Renal cortex interstitium (tissue), 11 donors: ENCODE data around the gene ADGRF3. TPM values are rescaled to one million over a fixed set of nuclear protein-coding genes. Genes with fewer than 3 reads are reported as not detected.
"Not testable (repeated sequence)": the region's sequence is repeated elsewhere in the genome, so short reads cannot be mapped to it uniquely, and the experiment has no call there.

ENCODE experiments used
- DNase-seq, 11 donors: peaks; one replicate each; pipeline ENCODE4 v3.0.0-alpha.2; 2013; ENCODE audit warnings: low read depth in 9 of 11, low spot score in 4 of 11; ENCODE audit errors: extremely low read depth in 1 of 11
- polyA plus RNA-seq, 3 donors: library from polyadenylated mRNA; unstranded; fragments of 120-200 nt; gene quantifications; one replicate each; pipeline ENCODE4 v1.2.1, GENCODE V29; 2013; ENCODE audit not compliant: insufficient read length in 3 of 3

ADGRF3 gene
- polyA plus RNA-seq, 3 donors: 2.4 to 3.3 (median 3.0) TPM

DNA sequence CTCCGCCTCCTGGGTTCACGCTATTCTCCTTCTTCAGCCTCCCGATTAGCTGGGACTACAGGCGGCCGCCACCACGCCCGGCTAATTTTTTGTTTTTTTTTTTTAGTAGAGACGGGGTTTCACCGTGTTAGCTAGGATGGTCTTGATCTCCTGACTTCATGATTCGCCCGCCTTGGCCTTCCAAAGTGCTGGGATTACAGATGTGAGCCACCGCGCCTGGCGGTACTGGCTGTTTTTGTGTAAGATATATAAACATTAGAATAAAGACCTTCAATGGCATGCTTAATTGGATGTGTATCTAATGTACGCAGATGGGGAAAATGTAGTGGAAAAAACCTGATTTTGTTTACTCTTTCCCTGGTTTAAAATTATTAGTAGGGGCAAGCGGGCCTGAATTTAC lies 7.9 kb upstream of the ADGRF3 start:
- not testable (repeated sequence) for DNase-seq

DNA sequence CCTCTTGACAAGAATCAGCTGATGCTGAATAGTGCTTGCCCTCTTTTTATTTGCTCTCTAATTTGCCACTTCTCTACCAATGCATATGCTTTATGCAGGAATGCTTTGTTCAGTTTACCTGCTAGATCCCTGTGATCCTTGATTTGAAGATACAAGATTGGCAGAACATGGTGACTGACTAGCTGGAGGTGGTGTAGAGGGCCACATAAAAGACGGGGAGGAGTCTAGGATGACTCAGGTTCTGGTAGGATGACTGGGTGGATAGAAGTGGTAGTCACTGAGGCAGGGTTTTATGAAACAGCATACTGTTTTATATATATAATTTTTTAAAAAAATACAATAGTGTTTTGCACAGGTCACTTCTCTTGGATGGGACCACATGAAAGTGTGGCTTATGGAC lies 6.3 kb upstream of the ADGRF3 start:
- no peak for DNase-seq

DNA sequence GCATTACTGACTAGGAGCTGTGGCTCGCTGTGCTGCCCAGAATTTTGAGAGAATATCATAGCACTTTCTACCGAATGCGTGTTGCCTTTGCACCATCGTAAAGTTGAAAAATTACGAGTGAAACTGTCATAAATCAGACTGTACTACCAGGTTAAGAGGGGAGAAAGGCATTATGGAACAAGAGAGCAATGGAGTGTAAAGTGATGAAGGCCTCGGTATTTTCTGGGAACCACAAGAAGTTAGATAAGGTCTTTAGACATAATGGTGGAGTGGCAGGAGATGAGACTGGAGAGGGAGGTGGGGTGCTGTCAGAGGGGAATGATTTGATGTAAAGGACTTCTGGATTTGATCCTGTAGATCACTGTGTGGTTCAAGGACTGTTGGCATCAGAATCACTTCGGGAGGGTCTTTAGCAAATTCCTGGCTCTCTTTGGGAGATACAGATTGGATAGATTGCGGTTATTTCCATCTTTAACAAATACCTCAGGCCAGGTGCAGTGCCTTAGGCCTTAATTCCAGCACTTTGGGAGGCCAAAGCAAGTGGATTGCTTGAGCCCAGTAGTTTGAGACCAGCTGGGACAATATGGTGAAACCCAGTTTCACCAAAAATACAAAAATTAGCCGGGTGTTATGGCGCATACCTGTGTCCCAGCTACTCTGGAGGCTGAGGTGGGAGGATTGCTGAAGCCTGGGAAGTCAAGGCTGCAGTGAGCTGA lies 4.9 kb upstream of the ADGRF3 start:
- no peak for DNase-seq

DNA sequence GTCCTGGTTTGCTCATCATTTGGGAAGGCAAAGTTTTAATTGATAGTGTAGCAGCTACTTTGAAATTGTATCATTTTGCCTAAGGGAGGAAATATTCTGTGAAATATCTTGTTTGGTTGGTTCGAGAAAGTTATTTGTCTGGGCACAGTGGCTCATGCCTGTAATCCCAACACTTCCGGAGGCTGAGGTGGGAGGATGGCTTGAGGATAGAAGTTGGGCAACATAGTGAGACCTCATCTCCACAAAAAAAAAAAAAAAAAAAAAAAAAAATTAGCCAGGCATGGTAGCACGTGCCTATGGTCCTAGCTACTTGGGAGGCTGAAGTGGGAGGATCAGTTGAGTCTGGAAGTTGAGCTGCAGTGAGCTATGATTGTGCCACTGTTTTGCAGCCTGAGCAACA lies 3.1 kb upstream of the ADGRF3 start:
- no peak for DNase-seq

DNA sequence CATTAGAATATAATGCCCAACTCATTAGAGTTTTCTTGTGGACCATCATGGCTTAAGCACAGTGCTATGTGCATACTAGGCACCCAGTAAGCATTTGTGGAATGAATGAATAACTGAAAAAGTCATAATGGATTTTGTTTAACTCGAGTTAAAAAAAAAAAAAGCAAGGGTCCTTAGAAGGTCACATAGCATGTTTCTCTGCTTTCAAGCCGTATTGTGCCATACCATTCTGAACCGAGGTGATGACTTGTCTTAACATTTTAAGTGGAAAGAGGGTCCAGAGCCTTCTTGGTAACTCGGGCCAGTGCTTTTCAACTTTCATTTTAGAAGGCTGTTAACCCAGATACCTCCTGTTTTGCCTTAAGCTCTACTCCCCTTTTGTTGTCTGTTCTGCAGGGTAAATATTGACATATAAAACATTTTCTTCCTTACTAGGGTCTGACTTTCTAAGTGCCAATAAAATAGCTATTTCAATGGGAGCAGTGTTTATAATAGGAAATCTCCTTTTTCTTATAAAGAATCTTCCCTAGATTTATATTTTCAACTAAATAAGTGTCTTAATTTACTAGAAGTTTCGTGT lies 787 bp upstream of the ADGRF3 start:
- no peak for DNase-seq

DNA sequence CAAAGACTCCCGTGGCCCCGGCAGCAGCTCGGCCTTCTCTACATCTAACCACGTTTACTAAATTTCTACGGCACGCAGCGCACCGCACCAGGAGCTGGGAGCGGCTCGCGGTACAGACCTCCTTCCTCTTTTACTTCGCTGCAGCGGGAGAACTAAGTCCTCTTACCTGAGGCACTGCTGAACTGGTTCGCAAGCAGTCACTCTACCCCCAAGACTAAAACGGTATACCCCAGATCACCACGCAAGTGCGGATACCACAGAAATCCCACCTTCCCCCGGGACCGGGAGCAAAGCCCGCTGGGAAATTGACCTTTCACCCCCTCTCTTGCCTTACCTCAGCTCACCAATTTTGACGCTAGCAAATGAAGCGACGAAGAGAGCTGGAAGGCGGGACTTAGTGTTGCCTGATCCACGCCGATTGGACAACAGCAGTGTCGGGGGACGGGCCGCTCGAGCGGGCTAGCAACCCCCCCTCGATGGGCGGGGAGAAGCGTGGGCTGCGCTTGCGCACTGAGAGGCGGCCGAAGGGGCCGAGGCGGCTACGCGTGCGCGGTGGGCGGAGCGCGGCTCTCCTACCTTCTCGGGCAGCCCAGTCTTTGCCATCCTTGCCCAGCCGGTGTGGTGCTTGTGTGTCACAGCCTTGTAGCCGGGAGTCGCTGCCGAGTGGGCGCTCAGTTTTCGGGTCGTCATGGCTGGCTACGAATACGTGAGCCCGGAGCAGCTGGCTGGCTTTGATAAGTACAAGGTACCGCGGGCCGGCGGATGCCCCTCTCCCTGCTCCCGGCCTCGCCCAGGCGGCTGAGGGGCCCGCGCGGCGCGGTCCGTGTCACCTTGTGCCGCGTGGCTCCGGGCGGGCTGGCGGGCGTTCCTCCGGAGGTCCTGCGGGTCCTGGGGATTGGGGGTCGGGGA lies 790 bp downstream of the ADGRF3 start, which contains the start of gene SELENOI:
TSS of gene SELENOI (plus strand) at position 599 of the 909 bp plus-strand sequence. CDS start at position 689, 90 bp downstream.
- peak; percentile 98 to 100 (median 99) for DNase-seq

DNA sequence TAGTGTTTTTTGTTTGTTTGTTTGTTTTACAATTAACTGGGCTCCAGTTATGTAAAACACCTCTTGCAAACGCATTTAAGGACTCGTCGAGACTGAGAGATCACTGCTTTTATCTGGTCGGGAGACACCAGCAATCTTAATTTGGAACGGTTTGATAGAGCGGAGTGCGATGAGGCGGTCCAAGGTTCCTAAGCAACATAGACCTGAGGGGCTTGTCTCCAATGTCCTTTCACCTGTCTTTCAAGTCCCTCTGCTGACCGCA lies 1.4 kb downstream of the ADGRF3 start:
- no peak for DNase-seq

DNA sequence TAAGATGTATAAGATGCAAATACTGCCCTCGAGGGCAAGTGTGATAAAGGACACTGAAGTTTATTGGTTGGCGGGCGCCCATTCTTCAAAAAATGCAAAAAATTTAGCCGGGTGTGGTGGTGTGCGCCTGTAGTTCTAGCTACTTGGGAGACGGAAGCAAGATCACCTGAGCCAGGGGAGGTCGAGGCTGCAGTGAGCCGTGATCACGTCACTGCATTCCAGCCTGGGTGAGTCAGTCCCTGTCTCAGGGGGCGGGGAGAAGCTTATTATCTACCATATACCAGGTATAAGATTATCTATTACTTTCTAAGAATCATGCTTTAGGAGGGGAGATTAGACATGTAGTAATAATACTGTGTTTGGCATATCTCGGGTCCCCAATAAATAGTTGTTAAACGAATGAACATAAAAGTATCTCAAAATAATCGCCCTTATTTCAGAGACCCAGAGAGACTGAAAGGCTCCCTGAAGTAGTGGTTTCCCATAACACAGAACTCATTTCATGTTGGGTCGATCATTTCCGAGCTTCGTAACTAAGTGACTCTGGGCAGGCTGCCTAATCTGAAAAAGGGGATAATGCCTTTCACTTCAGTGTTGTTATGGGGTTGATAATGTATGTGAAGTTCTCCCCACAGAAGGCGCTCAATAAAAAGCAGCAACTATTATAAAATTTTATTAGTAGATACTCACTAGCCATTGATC lies 1.9 kb downstream of the ADGRF3 start:
- peak in 3 of 11 donors; percentile 15 to 41 (median 37) for DNase-seq

DNA sequence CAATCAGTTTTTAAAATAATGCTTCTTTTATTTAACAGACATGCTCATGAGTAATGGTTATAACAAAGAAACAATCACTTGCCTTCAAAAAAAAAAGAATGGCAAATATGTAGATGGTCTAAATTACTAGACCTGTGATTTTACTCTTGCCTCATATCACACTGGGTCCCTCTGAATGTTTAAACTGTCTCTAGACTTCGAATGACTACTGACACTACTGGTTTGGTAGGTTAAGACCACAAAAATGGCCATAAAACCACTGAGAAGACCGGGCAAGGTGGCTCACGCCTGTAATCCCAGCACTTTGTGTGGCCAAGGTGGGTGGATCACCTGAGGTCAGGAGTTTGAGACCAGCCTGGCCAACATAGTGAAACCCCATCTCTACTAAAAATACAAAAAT lies 5.8 kb downstream of the ADGRF3 start:
- DNase-seq: no peak

DNA sequence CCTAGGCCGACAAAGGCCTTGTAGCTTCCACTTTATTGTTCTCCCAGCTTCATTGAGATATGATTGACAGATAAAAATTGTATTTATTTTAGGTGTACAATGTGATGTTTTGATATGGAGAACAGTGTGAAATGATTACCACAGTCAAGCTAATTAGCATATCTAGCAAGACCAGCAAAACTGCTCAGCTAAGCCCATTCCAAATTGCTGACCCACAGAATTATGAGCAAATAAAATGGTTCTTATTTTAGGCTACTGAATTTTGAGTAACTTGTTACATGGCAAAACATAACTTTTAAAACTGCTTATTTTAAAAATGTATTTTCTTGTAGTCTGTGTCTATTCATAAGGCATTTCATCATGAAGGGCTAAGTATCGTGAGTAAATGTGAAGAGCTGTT lies 9.3 kb downstream of the ADGRF3 start:
- no peak for DNase-seq

DNA sequence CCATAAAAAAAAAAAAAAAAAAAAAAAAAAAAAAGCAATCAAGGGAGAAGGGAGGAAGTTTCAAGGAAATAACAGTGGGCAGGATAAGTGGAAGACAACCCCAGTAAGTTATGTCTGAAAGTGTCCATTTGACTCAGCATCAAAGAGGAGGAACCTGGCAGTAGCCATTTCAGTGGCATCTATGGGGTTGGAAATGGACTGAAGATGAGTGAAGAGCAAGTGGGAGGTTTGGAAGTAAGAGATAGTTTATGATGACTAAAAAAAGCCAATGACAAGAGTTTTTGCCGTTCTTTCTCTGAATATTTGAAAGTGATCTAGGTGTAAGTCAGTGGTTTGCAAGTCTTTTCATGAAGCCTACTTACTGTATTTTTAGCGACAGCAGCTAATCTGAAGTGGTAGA lies 9.9 kb downstream of the ADGRF3 start:
- DNase-seq: no peak

DNA sequence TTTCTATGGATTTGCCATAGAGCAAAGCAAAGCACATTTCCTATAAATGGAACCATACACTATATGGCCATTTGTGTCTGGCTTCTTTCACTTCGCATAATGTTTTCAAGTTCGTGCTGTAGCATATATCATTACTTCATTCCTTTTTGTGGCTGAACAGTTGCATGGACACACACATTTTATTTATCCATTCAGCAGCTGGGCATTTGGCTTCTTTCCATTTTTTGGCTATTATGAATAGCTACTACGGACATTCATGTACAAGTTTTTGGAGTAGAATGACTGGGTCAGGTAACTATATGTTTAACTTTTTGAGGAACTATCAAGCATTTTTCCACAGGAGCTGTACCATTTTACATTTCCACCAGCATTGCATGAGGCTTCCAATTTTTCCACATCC lies 11.4 kb downstream of the ADGRF3 start:
- DNase-seq: no peak

DNA sequence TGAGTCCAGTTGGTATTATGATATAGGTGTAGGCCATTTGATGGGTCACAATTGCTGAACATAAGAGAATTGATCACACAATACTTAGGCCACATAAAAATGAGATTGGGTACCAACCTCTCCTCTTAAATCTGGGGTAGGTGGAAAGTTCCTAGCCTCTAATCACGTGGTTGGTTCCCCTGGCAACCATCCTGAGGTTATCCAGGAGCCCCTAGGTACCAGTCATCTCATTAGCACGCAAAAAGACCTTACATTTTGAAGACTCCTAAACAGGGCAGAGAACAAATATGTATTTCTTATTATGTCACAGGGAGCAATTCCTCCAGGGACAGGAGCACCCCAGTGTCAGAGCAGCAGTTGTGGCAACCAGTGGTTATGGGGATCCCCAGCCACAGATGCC lies 13.3 kb downstream of the ADGRF3 start:
- DNase-seq: peak in 3 of 11 donors; percentile 31 to 69 (median 32)

DNA sequence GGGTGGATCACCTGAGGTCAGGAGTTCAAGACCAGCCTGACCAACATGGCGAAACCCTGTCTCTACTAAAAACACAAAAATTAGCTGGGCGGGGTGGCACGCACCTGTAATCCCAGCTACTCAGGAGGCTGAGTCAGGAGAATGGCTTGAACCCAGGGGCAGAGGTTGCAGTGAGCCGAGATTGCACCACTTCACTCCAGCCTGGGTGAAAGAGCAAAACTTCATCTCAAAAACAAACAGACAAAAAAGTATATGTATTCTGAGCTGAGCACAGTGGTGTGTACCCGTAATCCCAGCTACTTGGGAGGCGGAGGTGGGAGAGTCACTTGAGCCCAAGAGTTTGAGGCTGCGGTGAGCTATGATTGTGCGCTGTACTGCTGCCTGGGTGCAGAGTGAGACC lies 15.3 kb downstream of the ADGRF3 start:
- not testable (repeated sequence) for DNase-seq

DNA sequence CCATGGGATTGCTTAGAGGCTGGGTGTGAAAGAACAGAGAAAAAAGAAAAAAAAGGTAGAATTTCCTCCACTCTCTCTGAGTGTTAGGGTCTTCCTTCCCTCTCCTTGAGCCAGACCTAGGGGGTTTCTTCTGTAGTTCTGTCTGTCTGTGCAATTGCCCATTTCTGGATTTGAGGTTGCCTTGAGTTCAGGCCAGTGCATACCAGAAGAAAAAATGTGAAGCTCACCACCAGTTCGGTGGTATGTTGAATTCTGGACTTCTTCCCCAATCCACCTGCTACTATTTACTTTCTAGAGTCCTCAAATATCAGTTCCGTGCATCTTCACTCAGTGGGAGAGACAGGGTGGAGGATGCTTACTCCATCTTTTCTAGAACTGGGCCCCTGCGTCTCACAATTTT lies 16.0 kb downstream of the ADGRF3 start:
- DNase-seq: no peak

DNA sequence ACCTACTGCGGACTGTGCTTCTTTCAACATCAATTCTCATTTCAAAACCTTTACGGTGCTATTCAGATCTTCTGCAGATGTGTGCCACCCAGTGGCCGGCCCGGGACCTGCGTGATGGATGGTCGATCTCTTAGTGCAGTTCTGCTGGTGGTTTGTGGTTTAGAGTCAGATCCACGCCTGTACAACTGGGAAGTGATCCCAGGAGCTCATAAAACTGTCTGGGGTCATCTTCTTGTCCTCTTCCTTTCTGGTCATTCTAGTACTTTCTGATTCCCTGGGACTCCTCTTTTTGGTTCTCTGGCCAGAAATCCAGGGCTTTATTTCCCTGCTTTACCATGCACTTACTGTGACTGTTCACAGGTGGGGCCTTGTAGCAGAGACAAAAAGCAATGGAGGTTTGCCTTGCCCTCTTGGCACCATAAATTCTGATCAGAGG lies 16.5 kb downstream of the ADGRF3 start:
- DNase-seq: peak in 10 of 11 donors; percentile 39 to 75 (median 62)

DNA sequence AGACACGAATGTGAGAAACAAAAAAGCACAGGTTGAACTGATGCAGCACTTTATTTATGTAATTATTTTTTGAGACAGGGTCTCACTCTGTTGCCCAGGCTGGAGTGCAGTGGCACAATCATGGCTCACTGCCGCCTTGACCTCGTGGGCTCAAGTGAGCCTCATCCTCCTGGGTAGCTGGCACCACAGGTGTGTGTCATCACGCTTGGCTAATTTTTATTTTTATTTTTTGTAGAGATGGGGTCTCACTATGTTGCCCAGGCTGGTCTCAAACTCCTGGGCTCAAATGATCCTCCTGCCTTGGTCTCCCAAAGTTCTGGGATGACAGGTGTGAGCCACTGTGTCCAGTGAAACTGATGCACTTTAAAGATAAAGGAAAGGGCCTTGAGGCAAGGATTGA lies 17.5 kb downstream of the ADGRF3 start:
- not testable (repeated sequence) for DNase-seq

DNA sequence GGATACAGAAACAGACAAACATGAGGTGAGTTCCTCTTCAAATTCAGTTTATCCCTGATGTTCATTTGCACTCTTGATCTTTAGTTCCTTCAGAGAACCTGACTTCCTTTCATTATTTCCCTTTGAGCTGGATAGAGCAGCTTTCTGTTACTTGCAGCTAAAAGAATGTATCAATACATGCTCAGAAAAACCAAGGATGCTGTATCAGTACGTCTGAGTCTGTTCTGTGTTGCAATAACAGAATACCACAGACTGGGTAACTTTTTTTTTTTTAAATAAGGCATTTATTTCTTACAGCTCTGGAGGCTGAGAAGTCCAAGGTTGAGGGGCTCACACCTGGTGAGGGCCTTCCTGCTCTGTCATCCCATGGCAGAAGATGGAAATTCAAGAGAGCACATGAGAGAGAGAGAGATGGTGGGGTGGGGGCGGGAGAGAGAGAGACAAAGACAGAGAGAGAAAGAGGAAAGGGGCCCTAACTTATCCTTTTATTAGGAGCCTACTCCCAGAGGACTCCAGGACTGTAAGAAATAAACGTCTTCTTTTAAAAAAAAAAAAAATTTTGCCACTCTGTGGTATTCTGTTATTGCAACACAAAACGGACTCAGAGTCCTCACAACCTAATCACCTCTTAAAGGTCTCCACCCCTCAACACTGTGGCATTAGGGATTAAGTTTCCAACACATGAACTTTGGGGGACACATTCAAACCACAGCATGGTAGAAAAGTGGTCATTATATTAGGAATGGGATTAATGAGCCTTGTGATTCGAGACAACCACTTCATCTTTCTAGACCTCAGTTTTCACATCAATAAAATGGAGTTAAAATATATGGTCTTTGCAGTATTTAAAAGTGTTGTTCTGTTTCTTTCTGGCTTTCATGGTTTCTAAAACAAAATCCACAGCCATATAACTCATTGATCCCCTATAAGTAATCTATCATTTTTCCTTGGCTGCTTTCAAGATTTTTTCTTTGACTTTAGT lies 19.0 kb downstream of the ADGRF3 start:
- no peak for DNase-seq
